A673 (cell line): ENCODE results near the gene TFIP11.

ENCODE experiments used
- EZH2 ChIP-seq: fragments of 200-600 bp; sonication (generic); IDR thresholded peaks from 2 replicates; pipeline ENCODE4 v1.6.1; 2017; ENCODE audit warnings: borderline replicate concordance, low read depth, mild to moderate bottlenecking, mixed read lengths, antibody characterized with exemption, low read length; ENCODE audit not compliant: poor library complexity, severe bottlenecking
- TF ChIP-seq, protein P1 (sequence below): fragments of 300-800, 200-600 bp; sonication (generic); conservative IDR thresholded peaks from 2 replicates; pipeline ENCODE4 v1.5.1; 2017; ENCODE audit warnings: low read depth, mild to moderate bottlenecking, antibody characterized with exemption, low read length, moderate library complexity, mixed read lengths

DNA sequence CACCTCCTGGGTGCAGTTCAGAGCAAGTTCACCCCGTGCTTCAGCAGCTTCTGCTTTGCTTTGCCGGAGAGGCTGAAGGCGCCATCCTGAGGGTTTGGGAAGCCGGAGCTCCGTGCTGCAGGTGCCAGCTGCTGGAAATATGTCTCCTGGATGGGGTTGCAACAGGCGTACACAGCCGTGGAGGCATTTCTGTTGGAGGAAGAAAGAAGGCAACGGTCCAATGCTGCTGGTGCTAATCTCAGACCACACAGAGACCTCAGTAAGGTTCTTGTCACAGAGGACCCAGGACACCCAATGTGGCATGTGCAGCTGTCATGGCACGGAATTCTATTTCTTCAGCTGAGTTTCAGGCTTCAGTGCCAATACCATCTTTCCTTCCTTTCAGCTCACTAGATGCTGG, 59.1 kb downstream of the TFIP11 start:
- TF ChIP-seq, protein P1, sequence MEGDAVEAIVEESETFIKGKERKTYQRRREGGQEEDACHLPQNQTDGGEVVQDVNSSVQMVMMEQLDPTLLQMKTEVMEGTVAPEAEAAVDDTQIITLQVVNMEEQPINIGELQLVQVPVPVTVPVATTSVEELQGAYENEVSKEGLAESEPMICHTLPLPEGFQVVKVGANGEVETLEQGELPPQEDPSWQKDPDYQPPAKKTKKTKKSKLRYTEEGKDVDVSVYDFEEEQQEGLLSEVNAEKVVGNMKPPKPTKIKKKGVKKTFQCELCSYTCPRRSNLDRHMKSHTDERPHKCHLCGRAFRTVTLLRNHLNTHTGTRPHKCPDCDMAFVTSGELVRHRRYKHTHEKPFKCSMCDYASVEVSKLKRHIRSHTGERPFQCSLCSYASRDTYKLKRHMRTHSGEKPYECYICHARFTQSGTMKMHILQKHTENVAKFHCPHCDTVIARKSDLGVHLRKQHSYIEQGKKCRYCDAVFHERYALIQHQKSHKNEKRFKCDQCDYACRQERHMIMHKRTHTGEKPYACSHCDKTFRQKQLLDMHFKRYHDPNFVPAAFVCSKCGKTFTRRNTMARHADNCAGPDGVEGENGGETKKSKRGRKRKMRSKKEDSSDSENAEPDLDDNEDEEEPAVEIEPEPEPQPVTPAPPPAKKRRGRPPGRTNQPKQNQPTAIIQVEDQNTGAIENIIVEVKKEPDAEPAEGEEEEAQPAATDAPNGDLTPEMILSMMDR, result no peak
- no peak for TF ChIP-seq EZH2
